Fibroblast of the conjunctiva (primary cell): Measurements from ENCODE around the gene TMEM187.

Experiments used
- DNase-seq: peaks from one replicate; pipeline ENCODE4 v3.0.0-alpha.2; 2010; ENCODE audit warnings: low read depth

The TMEM187 gene

DNA sequence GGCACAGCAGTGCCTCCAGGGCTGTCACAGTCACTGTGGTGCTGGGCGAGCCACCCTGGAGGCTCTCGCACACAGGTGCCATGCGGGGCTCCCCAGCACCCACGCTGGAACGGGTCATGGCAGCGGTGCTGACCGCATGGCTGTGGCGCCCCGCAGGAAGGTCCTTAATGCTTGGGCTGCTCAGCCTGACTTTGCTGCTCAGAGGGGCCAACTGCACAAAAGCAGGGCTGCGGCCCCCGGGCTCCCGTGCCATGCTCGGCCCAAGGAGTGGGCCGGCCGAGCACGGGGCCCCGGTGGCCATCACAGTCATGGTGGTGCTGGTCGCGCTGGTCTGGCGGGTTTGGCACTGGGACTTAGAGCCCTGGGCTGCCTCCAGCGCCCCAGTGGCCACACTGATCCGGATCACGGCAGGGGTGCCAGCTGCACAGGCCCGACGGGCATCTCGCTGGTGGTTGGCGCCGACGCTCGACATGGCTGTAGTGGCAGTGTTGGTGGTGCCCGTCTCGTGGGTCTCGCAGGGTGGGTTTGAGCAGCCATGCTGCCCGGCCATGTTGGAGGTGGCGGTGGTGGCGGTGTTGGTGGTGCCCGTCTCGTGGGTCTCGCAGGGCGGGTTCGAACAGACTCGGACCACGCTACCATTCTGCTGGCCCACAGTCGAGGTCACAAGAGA lies 17.9 kb upstream of the TMEM187 start:
- no peak for DNase-seq

DNA sequence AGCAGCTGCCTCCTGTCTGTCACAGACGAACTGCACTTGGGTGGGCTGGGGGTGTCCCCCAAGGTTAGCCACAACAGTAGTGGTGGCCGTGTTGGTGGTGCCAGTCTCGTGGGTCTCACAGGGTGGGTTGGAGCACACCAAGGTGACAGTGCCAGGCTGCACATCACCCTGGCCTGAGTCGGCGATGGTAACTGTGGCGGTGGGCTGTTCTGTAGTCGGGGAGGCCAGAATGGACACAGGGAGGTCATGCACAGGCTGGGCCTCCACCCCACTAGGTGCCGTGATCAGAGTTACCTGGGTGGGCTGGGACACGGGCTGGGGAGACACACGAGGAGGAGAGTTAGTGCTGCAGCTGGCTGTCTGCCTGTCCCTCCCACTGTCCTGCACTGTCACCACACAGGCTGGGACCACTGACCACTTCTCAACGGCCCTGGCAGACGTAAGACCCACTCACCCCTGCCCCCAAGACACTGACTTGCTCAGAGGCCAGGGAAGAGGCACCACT lies 17.3 kb upstream of the TMEM187 start:
- DNase-seq, result no peak

DNA sequence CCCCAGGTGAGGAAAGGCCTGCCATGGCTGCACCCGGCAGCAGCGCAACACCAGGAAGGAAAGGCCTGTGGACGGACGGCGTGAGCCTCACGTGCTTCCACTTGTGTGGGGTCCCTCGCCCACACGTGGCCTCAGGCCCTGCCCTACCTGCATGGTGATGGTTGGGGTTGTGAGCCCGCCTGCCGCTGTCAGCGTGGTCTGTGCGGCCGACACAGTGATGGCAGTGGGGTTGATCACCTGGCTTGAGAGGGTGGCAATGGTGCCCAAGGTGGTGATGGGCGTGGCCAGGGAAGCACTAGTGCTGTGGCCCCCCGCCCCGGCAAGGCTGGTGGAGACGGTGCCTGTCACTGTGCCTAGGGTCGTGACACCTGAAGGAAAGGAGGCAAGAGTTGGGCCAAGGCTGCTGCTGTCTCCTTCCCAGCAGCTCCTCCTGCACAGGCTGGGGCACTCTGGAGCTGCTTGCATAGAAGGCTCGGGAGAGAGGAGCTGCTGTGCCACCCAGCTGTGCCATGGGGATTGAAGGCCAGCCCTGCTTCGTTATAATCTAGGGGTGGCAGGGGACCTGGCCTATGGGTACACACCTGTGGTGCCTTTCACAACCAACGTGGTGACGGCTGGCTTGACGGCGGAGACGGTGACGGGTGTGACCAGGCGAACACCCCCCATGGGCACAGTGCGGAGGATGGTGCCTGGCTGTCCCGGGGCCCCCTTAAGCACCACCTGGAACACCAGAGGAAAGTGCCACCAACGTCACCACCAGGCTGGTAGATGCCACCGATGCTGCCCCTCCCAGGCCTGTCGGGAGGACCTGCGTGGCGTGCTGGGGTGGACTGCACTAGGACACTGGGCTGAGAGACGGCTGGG lies 16.3 kb upstream of the TMEM187 start:
- DNase-seq, result no peak

DNA sequence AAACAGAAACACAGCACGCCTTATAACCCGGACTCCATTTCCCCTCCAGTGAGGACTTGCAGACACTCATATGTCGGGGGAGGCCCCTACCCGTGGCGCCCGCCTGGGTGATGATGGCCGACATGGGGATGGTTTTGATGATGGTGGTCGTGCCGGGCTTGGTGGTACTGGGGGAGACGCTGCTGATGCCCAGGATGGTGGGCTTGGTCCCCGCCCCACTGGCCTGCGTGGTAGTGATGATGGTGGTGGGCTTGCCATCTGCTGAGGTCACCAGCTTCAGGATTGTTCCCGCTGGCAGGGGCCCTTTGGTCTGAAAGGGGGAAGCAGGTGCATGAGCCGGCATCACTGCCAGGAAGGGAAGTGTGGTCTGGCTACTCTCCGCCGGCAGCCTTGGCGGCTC lies 15.3 kb upstream of the TMEM187 start:
- no peak for DNase-seq

DNA sequence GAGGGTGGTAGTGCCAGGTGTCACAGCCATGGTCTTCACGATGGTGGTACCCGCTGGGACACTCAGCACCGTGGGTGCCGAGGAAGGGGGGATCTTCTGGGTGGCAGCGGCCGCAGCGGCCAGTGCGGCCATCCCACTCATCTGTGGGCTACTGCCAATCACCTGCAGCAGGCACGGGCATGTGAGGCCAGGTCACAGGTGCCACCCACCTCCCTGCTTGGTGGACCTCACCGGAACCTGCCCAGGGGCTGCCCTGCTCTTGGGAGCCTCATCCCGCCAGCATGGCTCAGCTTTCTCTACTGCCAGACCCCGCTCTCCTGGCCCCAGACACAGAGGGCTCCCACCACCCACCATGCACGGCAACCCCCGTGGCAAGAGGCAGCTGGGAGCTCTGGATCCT lies 13.9 kb upstream of the TMEM187 start:
- no peak for DNase-seq

DNA sequence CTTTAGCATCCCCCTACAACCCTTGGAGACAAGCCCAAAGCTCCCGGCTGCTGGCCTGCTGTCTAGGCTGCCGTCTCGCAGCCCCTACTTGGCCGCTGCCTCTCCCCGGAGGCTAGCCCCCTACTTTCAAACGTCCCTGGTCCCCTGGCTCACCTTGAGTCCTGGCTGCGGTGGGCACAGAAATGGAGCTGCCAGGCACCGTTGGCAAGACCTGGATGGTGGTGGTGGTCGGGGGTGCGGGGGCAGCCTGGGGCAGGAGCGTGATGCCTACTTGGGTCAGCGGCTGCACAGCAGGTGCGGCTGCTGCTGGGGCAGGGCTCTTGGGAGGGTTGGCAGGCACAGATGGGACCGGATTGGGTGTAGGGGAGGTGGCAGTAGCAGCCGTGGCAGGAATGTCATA lies 12.9 kb upstream of the TMEM187 start:
- no peak for DNase-seq

DNA sequence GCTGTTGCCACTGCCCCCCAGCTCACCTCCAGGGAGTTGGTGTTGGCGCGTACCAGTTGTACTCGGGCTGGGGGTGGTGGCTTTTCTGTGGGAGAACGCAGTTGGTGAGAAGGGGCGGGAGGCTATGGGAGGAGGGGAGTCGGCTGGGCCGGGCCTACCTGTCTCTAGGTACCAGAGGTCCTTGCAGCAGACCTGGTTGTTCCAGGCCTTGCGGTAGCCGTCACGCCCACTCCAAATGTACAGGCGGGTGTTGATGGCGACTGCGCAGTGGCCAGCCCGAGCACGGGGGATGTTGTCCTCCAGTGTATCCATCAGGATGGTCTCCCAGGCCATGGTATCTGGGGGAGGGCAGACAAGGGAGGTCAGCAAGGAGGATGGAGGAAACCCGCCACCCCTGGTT lies 12.5 kb upstream of the TMEM187 start:
- DNase-seq, result no peak

DNA sequence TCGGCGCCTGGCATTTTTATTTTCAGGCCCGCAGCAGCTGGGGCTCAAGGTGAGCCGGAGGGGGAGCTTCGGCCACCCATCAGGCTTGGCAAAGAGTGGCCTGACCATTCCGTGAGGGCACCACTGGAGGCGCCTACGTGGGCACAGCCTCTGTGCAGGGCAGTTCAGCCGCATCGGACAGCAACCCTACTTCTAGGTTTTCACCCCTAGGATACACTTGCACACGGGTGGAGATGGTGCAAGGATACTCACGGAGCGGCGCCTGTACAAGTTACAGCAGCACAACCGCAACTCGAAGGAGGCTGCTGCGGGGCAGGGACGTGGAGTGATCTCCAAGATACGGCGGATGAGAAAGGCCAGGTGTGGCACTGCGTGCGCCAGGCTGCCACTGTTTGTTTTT lies 11.8 kb upstream of the TMEM187 start:
- no peak for DNase-seq

DNA sequence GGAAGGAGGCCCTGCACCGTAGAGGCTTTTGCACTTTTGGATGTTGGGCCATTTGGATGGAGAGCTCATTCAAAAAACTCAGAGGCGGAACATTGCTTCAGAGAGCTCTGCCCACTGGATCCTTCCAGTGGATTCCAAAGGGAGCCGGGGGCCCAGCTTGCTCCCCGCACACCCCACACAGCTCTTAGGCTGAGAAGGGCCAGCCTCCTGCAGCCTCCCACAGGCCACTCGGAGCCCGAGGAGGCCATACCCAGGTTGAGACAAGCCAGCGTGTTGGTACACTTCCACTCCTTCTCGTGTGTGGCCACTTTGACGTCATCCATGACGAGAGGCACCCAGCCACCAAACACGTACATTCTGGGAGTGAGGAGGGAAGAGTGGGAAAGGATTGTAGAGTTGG lies 11.3 kb upstream of the TMEM187 start:
- DNase-seq, result no peak

DNA sequence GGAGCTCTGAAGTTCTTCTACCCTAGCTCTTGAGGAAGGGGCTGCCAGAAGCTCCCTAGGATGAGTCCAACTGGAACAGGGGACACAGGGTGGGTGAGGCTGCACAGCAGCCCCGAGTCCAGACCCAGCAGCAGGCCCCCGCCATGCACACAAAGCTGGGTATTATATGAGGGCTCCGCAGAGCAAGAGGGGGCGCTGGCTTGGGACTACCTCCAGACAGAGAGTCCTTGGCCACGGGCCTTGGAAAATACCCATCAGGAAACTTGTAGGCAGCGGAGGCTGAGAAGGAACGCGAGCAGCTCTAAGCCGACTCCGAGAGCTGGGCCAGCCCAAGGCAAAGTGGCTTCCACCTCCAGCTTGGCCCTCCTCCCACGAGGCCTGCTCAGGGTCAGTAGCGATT lies 9.0 kb upstream of the TMEM187 start:
- no peak for DNase-seq

DNA sequence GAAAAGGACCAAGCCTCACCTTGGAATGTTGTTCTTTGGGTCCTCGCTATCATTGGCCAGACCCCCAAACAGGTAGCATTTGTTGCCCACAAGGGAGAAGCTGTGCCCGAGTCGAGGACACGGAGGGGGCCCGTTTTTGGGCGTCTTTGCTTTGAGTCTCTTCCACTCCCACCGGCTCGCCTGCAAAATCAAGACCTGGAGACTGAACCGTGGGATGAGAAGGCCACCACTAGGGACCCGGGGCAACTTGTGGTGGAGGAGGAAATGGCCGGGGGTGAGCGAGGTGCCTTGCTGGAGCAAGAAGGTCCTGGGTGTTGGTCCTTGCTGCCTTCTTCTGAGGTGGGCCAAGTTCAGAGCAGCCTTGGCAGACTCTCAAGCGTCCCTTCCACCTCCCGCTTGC lies 8.4 kb upstream of the TMEM187 start:
- no peak for DNase-seq

DNA sequence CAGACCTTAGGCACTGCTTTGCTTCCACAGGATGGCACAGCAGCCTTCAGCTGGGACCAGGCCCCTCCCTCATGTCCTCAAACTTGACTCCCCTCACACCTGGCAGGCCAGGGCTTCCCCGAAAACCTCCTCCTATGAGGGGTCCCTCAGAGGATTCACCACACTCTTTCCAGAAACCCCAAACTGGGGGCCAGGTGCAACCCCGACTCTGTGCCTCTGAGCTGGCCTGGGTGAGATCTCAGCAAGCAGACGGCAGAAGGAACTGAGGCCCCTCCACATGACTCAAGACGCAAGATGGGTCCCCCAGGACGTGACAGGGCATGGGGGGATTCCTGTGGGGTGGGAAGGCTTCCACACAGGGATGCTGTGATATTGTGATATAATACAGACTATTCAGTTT lies 7.1 kb upstream of the TMEM187 start:
- no peak for DNase-seq

DNA sequence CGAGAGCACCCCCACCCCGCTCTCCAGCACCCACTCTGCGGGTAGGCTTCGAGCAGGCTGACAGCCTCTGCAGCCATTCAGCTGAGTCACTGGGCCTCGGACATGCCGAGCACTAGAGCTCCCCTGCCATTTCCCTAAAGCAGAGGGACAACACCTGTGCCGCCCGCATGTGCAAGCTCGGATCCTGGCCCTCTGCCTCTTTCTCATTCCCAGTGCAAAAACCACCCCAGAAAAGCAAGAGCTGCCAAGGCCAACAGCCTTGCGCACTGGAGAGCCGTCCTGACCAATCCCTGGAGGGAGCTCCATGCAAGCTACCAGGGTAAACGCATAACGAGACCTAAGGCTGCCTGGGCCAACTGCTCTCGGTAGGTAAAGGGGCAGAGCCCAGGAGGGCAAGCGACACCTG lies 6.3 kb upstream of the TMEM187 start:
- no peak for DNase-seq

DNA sequence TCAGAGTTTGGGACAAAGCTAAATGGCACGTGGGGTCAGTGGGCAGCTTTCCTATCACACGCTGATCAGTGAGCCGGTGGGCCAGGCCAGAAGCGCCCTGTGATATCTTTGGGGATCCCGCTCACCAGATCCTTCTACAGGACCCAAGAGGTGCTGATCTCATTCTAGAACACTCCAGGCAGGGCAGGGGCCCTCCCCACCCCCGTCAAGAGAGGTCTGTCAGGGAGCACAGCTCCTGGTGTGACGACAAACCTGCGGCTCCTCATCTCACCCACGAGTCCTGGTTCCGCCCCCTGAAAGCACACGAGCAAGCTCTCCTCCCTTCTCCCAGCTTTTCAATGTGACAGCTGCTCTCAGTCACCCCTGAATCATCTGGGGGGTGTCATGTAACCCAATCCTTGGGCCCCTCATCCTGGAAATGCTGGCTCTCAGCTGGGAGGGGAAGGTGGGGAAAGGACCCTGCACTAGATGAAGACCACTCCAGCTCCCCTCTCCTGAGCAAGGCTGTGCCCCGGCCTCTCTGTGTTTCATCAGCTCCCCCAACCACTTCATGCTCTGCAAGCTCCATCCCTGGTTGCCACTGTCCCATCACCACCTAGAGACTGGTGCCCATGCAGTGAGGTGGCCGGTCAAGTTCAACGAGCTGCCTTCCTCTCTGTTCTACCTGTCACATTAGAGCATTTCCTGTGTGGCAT lies 5.6 kb upstream of the TMEM187 start:
- no peak for DNase-seq

DNA sequence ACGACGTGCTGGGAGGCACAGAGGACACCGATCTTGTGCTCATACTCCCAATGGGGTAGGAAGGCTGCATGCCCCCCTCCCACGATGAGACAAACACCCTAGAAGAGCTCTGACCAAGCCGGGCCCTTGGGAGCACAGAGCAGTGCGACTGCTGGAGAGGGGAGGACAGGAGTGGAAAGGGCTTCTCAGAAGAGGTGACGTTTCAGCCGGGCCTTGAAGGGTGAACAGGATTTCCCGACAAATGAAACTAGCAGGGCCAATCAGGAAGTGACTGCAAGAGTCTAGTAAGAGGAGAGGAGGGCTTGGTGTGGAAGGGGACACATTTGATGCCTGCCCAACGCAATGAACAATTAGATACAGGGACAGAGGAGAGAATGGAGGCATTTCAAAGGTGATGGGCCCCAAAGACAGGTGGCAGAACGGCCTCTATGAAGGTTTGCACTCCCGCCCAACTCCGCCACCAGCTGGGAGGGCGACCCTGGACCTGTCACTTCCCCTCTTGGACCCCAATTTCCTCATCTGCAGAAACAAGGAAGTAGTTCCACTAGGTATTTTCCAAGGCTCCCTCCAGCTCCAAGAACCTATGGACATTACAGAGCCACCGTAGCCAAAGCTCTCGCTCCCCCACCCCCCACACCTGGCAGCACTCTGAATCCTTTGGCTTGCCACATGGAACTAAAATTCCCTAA lies 4.9 kb upstream of the TMEM187 start:
- DNase-seq, result no peak

DNA sequence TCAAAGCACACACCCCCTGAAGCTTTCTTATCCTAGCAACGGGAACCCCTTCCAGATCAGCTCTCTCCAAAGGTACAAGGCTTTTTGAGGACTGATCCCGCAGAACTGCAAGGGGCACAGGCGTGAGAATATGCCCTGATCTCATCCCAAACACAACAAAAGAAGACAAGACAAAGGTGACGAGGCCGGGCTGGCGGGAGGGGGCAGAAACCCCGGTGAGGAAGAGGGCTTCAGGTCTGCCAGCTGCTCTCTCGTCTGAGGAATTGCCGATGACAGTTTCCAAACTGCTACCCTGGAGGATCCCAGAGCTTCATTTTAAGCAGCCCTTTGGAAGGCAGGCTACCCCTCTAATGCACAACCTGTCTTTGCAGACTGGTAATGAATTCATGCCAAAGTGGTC lies 4.3 kb upstream of the TMEM187 start:
- DNase-seq, result no peak

DNA sequence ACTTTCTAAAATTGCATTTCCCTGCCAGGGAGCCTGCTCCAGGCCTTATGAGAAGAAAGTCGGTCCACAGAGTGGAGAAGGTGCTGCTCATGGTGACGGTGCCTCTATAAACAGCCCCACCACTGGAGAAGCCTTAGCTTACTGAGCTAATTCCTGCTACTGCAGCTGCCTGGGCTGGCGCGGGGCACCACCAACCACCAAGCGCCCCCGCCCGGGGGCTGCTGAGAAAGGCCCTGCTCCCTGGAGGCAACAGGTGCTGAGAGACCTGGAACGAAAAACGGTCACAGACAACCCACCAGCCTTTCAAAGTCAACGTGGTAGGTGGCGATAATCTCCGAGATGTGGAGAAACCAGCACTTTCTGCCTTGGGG lies 3.8 kb upstream of the TMEM187 start:
- DNase-seq, result no peak

DNA sequence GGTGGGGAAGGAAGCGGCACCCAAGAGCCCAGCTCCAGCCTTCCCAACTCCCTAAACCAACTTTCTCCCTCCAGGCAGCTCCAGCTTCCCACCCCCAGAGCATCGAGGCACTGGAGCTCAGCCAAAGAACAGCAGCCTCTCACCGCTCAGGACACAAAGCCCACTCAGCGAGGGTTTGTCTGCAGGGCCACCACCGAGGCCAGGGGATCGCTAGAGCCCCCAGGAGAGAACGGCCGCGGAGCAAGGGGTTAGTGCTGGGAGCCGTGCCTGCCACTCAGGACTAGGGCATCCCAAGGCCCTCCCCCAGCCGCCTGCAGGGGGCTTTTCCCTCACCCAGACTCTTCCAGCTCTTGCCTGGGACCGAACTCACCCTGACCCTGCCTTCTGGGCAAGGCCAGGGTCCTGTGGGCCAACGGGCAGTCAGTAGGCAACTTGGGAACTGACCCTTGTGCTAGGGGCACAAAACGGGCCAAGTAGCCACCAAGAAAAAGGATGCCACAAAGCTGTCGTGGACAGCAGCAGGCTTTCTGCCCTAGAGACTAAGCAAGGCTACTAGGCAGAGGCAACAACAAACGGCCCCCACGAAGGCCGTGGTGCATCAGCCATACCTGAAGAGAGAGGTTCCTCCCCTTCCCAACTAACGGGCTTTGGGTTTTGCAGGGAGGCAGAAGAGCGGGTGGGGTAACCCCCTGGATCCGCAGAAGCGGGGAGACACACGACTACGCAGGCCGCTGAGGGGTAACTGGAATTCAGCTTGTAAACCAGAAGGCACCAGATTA lies 3.2 kb upstream of the TMEM187 start:
- DNase-seq, result no peak

DNA sequence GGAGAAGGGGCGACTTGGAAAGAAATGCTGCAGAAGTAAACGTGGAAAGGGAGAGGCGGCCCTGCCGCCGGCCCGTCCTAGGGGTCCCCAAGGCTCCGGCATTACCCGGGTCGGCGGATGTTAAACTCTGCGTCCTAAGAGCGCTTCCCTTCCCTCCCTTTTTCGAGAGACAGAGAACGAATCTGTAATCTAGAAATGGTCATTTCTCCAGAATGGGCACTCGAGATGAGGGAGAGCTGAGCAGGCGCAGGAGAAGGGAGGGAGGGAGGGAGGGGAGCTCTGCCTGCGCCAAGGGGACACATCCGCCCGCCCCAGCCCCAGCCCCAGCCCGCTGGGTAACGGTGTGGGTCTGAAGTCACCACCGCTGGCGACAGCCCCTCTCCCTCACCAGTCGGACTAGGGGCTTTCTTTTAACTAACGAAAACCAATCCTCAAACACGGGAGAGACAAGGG lies 2.6 kb upstream of the TMEM187 start:
- no peak for DNase-seq

DNA sequence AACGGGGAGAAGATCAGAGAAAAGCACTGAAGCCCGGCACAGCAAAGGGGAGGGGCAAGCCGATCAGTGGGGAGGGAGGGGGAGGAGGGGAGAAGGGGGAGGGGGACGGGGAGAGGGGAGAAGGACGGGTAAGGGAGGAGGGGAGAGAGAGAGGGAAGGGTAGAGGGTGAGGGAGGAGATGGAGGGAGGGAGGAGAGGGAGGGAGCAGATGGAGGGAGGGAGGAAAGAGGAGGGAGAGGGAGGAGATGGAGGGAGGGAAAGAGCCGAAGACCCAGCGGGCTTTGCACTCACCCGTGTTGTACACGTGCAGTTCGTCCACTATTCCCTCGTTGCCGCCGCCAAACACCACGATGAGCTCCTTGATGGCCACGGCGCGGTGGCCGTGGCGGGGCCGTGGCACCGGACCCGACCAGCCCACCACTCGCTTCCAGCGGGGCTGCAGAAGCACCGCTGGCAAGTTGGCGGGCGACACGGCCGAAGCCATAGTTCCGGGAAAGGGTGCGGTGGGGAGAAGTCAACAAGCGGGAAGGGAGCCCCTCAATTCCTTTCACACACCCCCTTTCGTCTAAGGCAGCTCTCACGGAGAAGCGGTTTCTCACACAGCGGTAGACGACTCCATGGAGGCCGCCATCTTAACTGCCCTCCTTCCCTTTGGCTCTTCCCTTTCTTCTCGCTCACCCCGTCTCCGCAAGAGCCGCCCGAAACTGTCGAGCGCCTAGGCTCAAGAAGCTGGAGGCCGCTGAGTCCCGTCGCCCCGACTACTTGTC lies 2.0 kb upstream of the TMEM187 start:
- peak; percentile 77 for DNase-seq

DNA sequence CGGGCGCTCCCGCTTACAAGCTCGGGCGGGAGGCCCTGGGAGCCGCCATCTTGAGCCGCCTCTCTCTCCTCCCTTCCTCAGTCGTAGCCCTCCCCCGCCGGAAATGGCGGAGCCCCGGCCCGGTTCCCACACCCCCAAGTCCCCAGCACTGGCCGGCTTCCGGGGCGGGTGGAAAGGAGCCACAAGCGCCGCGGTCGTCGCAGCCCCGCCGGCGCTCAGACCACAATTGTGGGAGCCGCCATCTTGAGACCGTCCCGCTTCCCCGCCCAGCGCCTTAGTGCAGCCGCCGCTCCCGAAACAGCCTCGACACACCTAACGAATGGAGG lies 1.5 kb upstream of the TMEM187 start:
- peak; percentile 84 for DNase-seq
